HG02610 (cell line): Measurements from ENCODE around the gene AKAP17A.

Experiments used
- ATAC-seq: cut with Tn5 transposase; IDR thresholded peaks from one replicate; pipeline ENCODE4 v1.9.1; 2021; ENCODE audit warnings: mild to moderate bottlenecking, moderate library complexity; ENCODE audit not compliant: unreplicated experiment

The AKAP17A gene

DNA sequence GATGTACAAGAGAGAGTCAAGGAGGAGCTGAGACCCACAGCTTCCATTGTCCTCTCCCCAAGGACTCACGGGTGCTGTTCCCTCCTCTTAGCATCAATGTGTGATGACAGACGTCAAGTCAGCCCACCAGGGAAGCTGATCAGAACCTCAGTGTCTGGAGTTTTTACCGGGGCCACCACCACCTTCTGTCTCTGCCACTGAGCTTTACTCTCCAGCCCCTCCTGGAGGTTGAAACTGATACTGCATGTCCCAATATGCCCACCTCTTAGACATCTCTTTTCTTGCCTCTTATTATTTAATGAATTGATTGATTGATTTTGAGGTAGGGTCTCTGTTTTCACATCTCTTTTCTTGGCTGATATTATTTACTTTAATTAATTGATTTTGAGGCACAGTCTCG lies 10.3 kb upstream of the AKAP17A start:
- ATAC-seq: no peak

DNA sequence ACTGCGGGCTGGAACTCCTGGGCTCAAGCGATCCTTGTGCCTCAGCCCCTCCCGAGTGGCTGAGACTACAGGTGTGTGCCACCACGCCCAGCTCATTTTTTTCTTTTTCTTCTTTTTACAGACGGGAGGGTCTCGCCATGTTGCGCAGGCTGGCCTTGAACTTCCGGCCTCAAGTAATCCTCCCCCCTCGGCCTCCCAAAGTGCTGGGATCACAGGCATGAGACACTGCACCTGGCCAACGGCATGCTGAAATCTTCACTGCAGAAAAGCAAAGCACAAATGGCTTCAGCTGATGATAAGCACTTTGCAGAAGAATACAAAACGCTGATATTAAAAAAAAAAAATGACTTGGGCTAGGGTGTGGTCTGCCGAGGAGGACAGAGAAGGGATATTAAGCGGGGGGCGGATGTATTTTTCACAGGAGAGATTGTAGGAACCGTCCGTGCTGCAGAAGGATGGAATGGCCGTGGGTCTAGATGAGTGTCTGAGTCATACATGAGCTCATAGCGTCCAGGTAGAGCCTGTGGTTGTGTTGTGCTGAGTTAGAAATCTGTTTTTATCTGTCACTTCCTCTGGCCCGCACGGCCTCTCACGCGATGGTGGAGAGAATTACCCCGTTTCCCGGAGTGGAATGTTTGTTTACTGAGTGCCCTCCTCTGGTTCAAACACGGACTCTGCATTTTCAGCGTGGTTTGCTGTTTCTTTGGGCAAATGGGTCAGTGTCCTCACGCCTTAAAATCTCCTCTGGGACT lies 8.5 kb upstream of the AKAP17A start:
- no peak for ATAC-seq

DNA sequence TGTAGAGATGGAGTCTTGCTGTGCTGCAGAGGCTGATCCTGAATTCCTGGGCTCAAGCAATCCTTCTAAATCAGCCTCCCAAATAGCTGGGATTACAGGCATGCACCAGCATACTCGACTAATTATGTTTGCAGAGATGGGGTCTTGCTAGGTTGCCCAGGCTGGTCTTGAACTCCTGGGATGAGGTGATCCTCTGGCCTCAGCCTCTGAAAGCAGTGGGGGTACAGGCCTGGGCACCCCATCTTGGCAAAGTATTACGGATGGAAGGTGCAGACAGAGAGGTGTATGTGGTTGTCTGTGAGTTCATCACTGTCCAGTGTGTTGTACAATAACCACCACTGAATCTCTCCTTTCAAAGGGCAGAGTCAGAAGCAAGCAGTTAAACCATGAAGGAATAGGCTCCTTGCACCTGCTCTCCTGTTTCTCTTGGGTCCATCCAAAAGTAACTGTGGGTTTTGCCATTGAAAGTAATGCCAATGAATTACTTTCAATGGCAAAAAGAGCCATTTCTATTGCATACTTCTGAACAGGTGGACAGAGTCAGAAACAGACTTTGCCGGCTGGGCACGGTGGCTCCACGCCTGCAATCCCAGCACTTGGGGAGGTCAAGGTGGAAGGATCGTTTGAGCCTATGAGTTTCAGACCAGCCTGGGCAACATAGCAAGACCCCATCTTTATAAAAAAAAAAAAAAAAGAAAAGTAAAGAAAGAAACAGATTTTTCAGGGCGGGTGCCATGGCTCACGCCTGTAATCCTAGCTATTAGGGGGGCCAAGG lies 7.0 kb upstream of the AKAP17A start:
- ATAC-seq: no peak

DNA sequence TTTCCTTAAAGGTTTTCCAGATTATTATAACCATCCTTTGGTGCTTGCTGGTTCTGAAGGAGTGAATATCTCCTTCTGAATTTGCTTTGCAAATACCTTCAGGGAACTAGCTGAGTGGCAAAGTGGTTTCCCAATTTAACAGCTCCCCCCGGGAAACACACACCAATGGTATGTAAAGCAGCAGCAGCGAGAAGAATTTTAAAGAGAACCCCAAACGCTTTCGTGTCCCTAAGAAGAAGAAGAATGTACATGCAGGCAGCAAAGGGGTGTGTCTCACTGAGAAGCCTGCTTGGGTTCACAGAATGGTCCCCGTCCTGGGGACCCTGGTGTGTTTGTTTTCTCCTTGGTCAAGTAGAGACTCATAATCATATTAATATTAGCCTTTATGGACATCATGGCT lies 4.2 kb upstream of the AKAP17A start:
- no peak for ATAC-seq

DNA sequence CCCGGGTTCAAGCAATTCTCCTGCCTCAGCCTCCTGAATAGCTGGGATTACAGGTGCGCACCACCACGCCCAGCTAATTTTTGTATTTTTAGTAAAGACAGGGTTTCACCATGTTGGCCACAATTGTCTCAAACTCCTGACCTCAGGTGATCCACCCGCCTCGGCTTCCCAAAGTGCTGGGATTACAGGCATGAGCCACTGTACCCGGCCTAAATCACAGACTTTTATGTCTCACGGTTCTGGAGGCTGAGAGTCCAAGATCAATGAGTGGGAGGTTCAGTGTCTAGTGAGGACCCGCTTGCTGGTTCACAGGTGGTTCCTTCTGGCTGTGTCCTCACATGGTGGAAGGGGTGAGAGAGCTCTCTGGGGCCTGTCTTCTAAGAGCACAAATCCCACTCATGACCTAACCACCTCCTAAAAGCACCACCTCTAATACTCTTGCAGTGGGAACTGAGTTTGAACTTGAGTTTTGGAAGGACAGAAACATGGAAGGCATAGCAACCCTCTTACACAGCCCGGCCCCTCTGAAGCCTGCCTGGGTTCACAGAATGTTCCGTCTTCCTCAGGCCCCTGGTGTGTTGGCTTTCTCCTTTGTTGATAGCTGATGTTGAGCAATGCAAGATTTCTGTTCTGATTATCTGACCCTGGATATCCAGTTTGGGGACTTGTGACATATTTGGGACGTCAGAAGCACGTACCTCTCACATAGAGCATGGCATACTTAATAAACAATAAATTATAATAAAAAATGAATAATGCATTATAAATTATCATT lies 1.9 kb upstream of the AKAP17A start:
- no peak for ATAC-seq

DNA sequence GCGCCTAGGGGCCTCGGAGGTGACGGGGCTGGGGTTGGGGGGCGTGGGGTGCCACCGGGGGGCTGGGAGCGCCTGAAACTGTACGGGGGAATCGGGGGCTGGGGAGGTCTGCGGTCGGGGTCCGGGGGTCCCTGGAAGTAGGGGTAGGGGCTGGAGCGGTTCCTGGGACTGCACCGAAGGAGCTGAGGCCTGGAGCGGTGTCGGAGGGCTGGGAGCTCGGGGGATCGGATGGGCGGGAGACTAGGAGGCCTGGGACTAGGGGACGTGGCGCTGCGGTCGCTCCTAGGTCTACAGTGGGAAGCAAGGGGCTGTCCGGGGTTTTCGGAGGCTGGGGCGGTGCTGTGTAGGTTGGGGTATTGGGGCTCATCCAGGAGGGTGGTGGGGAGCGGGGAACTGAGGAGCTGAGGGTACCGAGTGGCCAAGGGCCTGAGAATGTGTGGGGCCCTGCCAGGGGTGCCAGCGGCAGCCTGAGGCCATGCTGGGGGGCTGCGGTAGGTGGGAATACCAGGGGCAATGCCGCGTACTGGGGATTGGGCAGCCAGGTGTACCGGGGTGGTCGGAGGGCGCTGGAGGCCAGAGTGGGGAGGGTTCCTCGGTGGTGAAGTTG lies 562 bp downstream of the AKAP17A start:
- ATAC-seq: no peak

DNA sequence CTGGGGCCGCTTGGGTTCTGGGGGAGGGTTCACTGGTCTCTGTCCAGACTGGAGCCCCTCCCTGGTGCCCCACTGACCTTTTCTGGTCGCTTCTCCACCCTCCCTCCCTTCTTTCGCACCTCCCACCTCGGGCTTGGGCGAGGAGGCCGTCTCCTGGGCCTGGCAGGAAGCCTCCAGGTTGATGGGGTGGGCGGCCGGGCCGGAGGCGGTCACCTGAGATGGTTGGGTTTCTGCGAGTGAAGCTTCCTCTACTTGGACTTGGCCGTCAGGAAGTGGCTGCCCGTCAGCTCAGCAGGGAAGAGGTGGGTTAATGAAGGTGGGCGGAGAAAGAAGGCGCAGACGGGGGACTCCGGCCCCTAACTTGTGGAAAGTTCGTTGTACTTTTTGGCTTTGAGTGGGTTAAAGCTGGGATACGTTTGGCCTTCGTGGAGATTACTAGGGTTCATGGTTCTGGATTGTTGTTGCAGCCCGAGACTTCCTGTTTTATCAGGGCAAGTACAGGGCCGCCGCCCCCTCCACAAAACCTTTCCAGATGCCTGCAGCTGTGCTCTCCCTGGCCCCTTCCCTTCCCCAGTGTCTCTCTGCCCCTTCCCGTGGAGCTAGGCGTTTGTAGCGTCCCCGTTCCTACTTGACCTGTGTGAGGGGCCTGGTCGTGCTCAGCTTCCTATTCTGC lies 1.2 kb downstream of the AKAP17A start:
- peak; percentile 37 for ATAC-seq

DNA sequence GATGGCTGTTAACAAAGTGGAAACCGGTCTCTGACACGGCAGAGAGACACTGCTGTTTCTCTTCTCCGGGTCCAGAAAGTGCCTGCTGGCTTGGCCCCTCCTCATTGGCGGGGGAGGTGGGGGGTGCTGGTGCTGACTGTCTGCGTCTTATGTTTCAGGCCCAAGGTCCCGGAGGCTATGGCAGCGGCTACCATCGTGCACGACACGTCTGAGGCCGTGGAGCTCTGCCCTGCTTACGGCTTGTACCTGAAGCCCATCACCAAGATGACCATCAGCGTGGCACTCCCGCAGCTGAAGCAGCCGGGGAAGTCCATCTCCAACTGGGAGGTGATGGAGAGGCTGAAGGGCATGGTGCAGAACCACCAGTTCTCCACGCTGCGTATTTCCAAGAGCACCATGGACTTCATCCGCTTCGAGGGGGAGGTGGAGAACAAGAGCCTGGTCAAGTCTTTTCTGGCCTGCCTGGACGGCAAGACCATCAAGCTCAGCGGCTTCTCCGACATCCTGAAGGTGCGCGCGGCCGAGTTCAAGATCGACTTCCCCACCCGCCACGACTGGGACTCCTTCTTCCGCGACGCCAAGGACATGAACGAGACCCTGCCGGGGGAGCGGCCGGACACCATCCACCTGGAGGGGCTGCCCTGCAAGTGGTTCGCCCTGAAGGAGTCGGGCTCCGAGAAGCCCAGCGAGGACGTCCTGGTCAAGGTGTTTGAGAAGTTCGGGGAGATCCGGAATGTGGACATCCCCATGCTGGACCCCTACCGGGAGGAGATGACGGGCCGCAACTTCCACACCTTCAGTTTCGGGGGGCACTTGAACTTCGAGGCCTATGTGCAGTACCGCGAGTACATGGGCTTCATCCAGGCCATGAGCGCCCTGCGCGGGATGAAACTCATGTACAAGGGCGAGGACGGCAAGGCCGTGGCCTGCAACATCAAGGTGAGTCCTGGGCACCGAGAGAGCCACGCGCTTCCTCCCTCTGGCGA lies 2.2 kb downstream of the AKAP17A start:
- ATAC-seq: no peak

DNA sequence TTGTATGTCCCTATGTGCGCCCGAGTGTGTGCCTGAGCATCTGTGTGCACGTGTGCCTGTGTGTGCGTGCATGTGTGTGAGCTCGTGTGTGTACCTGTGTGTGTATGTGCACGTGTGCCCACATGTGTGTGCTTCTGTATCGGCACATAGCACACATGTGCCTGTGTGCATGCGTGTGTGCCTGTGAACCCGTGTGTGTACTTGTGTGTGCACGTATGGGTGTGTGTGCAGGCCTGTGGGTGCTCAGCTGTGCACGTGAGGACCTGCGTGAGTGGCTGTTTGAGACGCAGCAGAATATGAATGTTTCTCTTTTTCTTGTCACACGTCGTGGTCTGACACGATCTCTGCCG lies 4.3 kb downstream of the AKAP17A start:
- no peak for ATAC-seq

DNA sequence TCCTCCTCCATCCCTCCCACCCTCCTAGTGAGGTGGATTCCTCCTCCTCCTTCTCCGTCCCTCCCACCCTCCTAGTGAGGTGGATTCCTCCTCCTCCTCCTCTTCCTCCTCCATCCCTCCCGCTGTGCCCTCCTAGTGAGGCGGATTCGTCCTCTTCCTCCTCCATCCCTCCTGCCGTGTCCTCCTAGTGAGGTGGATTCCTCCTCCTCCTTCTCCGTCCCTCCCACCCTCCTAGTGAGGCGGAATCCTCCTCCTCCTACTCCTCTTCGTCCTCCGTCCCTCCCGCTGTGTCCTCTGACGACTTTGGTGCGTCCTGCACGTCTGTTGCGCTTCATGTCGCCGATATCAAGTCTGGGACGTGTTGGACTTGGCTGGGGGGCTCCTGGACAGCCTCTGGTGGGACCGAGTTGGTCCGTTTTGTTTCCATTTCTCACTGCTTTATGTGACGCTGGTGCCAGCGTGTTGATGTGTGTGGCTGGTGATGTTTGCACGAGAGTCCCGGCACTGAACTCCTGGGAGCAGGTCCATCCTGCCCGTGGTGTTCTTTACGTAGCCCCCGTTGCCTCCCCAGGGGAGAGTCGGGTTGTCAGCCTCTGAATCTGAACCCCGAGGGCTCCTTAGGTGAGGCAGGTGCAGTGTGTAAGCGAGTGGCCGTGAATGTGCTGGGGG lies 5.4 kb downstream of the AKAP17A start:
- ATAC-seq: no peak

DNA sequence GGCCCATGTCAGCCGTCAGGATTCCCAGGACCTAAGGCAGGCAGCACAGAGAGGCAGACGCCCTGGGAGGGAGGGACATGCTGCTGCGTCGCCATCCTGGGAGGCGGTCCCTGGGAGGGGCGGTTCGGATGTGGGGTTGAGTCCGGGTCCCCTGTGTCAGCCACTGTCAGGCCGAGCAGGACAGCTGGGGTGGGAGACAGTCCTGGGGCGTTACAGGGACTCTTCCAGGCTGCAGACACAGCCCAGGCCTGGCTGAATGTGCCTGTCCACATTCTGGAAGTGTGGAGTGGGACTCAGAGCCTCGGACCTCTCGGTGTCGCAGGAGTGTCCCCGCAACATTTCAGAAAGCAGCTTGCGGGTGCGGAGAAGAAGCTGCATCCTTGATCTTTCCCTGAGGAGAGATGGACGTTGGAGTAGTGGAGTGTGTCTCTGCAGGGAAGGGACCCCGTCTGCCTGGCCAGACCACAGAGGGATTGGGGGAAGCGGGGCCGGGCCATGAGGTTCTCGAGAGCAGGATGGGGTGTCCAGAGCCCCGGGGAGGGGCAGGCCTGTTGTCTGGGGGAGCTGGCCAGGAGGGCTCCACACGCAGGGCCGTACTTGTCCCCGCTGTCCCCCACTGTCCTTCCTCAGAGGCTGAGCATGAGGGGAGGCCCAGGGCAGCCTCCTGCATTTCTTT lies 6.1 kb downstream of the AKAP17A start:
- ATAC-seq: no peak

DNA sequence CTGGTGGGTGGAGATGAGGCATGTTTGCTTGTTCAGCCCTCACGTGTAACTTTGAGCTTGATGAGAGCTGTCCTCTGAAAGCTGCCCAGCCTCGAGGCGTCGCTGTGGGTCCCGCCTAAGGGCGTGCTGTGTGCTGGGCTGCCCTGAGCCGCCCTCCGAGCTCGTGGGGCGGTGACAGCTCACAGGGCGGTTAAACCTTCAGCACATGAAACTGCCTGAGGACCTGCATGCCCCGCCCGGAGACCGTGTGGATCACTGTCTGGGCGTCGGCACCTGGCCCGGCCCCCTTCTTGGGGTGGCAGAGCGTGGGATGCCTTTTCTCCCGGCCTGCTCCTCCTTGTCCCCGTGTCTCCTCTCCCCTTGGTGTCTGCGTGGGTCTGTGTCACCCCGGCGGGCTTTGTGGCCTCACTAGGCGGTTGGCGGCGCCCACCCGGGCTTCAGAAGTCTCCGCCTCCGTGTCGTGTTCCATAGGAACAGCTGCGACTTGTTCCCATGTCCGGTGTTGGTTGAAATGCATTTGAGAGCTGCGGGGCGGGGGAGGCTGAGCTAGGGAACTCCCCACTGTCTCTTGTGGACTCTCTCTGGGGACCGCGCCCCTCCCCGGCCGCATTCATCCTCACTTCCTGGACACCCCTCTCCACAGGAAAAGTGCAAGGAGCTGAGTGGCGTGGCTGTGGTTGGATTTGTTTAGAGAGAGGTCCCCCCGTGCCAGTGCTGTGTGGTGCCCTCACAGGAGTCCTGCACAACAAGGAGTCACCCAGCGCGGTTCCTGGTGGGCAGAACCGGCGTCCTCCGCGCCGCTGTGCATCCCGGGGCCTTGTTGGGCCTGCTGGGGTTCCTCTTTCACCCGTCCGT lies 6.8 kb downstream of the AKAP17A start:
- no peak for ATAC-seq

DNA sequence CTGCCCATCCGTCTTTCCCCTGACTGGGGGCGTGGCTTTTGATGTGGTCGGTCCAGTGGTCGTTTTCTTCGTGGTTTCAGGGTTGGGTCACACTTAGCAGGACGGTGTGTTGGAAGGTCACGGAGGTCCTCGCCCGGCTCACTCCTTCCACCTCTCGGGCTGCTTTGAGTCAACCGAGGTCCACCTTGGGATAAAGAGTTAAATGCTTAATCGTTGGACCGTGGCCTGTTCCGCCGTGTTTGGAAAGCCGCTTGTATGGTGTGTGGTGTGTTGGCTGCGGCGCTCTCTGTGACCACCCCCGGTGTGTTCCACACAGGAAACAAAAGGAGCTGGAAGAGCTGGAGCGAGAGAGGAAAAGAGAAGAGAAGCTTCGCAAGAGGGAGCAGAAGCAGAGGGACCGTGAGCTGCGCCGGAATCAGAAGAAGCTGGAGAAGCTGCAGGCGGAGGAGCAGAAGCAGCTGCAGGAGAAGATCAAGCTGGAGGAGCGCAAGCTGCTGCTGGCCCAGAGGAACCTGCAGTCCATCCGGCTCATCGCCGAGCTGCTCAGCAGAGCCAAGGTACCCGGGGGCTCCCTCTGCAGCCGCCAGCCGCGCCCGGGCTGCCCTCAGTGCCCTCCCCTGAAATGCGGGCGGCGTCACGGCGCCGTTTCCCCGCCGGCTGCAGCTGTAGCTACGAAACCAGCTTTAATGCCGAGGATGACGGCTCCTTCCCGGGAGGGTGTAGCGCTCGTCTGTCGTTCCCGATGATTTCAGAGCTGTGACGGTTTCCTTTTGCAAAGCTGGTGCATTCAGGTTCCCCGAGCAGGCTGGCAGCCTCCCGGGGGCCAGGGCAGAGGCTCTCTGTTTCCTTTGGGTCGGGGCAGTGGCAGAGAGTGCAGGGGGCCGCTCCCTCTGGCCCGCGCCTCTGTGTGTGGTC lies 7.7 kb downstream of the AKAP17A start:
- no peak for ATAC-seq

DNA sequence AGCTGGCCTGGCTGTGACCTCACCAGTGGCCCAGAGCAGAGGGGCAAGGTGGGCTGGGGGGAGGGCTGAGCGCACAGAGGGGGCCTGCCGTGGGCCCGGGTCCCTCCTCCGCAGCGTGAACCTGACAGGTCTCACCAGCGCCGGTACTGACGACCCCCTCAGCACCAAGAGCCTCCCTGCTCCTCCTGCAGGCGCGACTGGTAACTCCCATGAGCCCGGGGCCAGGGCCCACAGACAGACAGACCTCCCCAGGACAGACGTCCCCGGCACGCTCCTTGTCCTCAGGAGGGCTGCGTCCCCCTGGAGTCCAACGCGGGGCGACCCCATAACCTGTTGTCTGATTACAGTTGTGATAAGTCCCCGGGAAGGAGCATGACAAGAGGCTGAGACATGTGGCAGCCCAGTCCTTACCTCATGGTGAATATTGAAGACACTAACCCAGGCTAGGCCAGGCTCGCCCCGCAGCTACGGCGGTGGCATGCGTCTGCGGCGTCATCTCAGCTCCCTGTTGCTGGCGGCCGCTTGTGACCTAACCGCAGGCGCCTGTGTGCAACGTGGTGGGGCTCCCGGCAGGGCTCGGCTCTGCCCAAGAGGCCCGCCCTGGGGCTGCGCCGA lies 8.5 kb downstream of the AKAP17A start:
- ATAC-seq: no peak

DNA sequence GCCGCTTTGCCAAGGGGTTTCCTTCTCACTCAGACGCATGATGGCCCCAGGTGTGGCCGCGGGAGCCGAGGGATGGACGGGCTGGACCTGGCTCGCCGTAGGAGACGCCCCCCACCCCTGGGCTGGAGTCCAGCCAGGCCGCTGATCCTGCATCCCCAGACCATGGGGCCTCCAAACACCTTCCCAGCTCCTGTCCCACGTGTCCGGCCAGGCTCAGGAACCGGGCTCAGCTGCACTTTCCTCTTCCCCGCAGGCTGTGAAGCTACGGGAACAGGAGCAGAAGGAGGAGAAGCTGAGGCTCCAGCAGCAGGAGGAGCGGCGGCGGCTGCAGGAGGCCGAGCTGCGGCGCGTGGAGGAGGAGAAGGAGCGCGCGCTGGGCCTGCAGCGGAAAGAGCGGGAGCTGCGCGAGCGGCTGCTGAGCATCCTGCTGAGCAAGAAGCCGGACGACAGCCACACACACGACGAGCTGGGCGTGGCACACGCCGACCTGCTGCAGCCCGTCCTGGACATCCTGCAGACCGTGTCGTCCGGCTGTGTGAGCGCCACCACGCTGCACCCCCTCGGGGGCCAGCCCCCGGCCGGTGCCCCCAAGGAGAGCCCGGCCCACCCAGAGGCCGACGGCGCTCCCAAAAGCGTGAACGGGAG lies 9.1 kb downstream of the AKAP17A start:
- no peak for ATAC-seq
